Right renal cortex interstitium (tissue), 3 donors: ENCODE results near the gene UBA5. TPM values are rescaled to one million over a fixed set of nuclear protein-coding genes. Genes with fewer than 3 reads are reported as not detected.
A peak's percentile ranks its signal among the peaks of the same experiment; 100 is the strongest.
"Not testable (repeated sequence)": the region's sequence is repeated elsewhere in the genome, so short reads cannot be mapped to it uniquely, and the experiment has no call there.

Experiments used
- DNase-seq, 3 donors: peaks; one replicate each; pipeline ENCODE4 v3.0.0-alpha.2; 2013; ENCODE audit warnings: low read depth in 3 of 3, low spot score in 2 of 3
- polyA plus RNA-seq, 3 donors: library from polyadenylated mRNA; unstranded; fragments of 120-200 nt; gene quantifications; one replicate each; pipeline ENCODE4 v1.2.1, GENCODE V29; 2013; ENCODE audit not compliant: insufficient read length in 3 of 3

The UBA5 gene
- polyA plus RNA-seq = 10 to 100 TPM; 60.2 to 66.7 (median 64.1) TPM

DNA sequence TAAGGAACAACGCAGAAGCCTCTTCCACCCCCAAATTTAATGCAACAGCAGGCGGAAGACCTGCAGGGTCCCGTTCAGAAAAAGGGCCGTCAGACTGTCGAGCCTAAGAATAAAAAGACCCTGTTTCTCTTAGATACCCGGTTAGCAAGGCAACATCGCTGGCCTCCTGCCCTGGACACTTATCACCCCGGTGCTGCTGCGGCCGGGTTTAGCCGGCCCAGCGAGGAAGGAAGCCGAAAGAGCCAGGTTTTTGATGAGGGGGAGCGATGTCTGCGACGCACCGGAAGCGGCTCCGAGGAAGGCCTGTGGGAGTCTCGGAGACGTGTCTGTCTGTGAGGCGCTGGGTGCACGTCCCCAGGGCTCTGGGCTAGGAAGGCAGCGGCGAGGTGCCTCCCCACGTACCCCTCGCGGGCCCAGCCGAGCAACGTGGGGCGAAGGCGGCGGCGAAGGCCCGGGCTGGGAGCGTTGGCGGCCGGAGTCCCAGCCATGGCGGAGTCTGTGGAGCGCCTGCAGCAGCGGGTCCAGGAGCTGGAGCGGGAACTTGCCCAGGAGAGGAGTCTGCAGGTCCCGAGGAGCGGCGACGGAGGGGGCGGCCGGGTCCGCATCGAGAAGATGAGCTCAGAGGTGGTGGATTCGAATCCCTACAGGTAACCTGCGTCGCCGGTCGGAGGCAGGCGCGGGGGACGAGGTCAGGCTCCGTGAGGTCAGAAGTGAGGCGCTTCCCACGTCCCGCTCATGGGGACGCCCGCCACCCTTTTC lies at the start of gene UBA5:
Gene UBA5, plus strand, starts transcription at position 278 of the 759 bp plus-strand sequence. Its CDS starts 209 bp downstream, at position 487.
- DNase-seq = peak in 2 of 3 donors; percentile 64 to 83

DNA sequence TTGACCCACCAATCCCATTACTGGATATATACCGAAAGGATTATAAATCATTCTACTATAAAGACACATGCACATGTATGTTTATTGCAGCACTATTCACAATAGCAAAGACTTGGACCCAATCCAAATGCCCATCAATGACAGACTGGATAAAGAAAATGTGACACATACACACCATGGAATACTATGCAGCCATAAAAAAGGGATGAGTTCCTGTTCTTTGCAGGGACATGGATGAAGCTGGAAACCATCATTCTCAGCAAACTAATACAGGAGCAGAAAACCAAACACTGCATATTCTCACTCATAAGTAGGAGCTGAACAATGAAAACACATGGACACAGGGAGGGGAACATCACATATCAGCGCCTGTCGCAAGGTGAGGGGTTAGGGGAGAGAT lies 44.8 kb upstream of the UBA5 start:
- DNase-seq = not testable (repeated sequence)

DNA sequence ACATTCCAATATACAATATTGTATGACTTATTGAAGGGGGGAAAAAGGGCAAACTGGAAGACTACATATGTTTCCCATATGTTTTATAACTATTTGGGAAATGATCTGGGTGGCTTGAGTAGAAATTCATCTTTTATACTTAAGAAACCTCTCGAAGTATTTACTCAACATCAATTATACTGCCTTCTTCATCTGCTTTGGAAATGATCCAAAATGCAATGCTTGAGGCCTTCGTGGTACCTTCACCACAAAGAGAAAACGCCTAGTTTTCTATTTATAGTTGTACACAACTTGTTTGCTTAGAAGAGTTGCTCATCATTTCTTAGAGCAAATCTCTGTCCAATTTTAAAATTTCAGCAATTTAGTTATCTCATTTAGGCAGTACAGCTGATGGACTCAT lies 44.2 kb upstream of the UBA5 start:
- DNase-seq = no peak

DNA sequence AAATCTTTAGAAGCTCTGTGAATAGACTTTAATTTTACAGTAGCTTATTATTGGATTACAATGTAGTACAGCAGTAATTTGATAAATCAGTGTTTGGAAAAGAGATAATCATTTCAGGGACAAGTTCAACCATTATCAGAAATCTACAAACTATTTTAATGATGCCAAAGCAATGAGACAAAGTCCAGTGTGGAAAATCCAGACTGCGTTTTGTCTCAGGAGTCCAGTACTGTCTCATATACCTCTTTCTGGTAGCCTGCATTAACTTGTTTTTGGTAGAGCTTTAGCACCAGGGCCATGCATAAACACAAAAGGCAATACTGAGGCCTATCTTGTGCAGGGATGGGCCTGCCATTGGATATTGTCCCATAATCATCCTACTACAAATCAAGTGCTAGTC lies 43.3 kb upstream of the UBA5 start:
- no peak for DNase-seq

DNA sequence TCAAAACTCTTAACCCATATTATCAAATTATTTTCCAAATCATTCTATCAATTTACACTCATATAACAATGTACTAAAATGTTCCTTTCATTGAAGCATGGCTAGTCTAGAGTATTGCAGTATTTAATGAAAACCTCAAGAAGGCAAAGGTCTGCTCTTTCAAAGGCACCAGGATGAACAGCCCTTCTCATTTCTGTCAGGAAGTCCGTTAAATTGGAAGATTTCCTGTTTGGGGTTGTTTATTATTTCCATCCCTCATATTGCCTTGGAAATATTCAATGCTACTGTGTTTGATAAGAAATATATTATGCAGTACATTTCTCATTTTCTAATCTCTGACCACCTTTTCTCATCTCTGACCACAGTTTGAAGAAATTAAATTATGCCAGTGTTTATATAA lies 38.0 kb upstream of the UBA5 start:
- DNase-seq = no peak

DNA sequence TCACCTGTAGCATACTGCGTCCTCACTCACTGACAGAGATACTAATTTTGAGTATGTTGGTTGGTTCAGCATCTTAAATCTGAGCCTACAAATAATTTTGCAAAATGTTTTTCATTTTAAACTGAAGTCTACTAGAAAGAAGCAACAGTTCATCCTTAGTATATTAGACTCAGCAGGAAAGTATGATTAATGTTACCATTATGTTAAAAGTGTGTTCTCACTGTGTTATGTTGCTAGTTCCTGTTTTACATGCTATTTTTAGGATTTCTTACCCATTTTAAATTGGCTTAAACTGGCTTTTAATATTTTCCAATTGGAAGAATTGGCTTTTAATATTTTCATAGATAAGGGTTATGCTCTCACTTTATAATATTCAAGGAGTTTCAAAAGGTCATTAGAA lies 37.4 kb upstream of the UBA5 start:
- no peak for DNase-seq

DNA sequence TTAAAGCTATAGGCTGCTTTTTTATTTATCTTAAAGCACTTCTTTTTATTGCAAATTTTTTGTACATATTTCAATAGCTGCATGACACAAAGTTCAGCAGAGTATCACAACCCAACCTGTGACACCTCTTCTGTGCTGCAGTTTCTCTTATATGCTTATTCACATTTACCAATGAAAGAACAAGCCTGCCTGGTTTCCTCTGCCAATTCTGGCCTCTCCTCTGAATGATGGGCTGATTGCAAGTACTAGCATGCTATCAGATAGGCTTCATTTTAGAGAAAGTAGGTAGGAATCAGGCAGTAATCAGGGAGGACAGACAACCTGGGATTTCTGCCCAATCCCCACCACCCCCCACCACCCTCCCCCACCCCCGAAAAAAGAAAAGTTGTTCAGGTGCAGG lies 36.5 kb upstream of the UBA5 start:
- DNase-seq = no peak

DNA sequence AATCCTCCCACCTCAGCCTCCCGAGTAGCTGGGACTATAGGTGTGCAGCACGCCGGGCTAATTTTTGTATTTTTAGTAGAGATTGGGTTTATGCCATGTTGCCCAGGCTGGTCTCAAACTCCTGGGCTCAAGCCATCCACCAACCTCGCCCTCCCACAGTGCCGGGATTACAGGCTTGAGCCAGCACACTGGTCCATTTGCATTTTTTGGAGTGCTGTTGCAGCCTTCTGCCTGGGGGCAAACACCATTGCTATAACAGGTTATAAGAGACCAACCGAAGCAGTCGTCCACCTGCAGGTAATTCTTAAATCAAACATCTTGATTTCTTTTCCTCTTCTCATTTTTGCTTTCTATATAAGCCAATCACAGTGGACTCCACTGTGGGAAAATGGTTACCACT lies 35.3 kb upstream of the UBA5 start:
- no peak for DNase-seq

DNA sequence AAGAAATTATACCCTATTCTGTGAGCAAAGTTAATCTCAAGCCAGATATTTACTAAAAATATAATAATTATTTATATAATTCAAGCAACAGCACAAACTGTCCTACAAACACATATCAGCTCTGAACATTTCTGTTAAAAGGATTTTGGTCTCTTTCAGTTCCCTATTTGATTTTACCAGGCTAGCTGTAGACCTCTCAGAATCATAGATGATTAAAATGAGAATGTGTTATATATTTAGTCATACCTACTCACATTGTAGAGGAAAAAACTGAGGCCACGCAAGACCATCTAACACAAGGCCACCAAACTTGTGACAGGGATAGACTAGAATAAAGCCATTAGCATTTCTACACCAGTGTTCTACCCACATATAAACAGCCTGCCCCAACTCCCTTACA lies 34.5 kb upstream of the UBA5 start:
- no peak for DNase-seq

DNA sequence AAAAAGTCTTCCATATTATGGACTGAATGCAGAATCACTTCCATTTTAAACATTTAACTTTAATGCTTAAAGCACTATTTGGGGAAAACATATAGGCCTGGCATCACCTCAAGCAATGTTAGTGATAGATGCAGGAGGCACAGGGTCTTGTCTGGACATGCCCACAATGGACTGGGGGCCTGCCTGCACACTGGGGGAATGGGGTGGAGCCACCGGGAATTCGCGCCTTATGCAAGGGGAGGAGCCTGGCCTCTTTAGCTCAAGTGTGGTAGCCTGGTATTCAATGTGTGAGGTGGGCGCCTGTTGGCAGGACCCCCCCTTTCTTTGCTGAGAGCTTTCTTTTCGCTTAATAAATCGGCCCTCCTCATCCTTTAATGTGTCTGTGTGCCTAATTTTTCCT lies 33.2 kb upstream of the UBA5 start:
- no peak for DNase-seq

DNA sequence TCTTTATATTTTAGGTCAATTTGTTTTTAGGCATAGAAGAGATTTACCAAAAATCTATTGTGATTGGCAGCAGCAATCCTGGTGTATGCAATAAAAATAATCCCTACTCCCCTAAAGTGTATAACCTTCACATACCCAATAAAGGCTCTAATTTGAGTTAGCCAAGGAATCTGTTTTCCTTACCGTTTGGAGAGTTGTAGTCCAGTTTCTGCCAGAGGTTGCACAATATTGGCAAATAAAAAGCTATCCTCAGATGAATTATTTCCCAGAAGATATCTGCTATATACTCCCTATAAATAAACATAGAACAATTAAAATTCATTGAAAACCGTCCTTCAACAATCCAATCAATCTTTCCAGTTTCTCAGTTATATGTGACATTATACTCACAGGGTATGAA lies 32.0 kb upstream of the UBA5 start:
- DNase-seq = no peak

DNA sequence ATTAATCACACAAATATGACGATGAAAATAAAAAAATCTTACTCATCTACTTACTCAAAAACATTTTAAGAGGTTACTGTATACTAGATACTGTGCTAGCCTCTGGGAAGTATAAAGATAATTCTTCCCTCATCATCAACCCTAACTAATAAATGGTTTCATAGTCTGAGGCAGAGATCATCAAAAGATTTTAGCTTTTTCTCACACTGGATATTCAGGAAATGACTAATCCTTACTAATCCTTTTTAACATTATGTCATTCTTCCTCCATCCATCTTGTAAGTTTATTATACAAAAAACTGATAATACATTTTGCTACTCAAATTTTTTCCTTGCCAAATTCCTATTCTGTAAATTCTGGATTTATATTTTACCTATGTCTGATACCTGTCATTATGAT lies 30.2 kb upstream of the UBA5 start:
- DNase-seq = no peak

DNA sequence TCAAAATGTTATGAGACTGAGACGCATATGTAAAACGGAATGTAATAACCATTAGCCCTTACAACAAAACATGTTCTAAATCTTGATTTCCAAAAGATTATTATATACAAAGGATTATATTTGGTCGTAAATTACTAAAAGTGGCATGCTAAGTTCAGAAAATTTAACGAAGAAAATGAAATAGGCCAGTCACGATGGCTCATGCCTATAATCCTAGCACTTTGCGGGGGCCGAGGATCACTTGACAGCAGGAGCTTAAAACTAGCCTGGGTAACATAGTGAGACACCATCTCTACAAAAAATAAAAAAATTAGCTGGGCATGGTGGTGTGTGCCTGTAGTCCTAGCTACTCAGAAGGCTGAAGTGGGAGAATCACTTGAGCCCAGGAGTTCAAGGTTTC lies 29.5 kb upstream of the UBA5 start:
- DNase-seq = no peak

DNA sequence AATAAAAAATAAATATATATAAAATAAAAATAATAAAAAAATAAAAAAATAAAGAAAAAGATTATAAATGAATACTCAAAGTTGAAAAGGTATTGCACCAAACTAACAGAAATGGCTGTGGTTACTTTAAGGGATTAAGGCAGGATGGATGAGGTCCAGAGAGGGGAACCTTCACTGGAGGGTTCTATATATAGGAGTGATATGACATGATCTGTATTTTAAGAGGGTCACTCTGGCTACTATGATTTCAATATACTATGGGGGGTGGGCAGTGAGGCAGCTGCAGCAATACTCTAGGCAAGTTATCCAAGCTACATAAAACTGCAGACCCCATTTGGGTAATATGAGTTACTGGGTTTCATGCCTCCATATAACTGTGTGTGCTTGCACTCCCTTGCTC lies 25.1 kb upstream of the UBA5 start:
- DNase-seq = no peak

DNA sequence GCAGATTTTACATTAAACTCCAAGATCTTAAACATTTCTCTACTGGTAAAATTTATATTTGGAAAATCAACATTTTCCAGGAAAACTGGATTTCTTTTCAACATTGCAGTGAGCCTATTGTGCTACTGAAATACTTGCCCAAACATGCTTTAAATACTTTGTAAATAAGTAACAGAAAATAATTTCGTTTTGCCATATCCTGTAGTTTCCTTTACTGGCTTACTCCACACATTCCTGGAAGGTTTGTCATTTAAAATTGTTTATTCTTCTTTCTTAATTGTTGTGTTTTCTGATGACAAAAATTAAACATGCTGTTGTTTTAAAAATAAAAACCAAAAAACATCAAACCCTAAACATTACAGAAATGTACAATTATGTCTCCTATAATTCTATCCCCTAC lies 22.5 kb upstream of the UBA5 start:
- no peak for DNase-seq

DNA sequence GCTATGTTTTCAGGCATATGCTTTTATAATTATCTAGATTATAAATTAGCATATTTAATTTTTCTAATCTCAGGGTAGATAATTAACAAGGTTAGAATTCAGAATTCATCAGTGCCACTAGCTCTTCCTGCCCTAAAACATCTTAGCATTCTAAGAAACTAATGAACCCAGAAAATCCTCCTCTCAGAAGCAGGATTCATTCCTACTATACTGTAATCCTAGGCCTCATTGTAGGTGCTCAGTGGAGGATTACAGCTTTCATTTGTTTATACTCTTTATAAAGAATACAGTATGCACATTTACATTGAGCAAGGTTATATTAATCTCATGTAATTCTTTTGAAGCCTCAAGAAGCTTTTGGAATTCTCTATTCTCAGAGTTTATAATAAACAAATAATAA lies 21.4 kb upstream of the UBA5 start:
- DNase-seq = no peak

DNA sequence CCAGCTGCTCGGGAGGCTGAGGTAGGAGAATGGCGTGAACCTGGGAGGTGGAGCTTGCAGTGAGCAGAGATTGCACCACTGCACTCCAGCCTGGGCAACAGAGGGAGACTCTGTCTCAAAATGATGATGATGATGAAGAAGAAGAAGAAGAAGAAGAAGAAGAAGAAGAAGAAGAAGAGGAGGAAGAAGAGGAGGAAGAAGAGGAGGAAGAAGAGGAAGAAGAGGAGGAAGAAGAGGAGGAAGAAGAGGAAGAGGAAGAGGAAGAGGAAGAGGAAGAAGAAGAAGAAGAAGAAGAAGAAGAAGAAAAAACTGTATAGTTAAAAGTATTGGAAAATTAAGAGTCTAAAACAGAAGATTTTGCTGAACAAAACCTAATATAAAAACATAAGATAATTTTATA lies 18.7 kb upstream of the UBA5 start:
- not testable (repeated sequence) for DNase-seq

DNA sequence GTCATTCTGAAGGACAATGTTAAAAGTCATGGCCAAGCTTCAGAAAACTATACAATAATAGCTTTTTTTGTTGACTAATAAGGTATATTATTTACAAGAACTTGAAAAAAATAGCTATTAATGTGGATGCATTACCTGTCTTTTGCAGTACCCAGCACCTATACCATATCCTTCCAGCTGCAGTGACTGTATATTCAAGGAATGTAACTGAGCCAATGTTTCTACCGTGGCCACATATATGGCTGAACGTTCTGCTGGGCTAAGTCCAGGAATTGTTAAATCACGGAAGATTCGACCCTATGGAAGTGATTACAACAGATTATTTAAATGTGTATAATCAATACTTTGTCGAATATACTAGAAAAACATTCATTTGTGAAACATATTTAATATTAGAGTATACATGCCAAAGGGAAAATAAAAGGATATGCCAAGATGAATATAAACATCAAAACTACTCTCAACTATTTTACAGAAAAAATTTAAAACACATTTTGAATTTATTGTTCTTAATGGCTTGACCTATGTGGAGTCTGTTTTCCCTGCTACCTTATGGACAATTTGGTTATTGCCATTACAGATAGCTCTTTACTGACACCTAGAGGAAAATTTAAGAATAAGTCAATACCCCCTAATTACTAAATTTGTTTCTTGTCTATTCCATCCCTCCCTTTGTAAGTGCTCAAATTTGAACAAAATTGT lies 18.1 kb upstream of the UBA5 start:
- DNase-seq = no peak

DNA sequence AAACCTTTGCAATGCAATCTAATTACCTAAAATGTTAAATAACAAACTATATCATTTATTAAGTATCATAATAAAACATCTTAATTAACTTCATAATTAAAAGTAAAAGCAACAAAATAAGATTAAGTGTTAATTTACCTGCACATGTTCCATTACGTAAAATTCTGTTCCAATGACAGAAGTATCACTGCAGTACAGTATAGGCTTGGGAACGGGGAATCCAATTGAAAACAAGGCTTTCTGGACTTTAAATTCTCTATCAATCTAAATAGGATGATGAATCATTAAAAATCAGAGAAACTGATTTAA lies 17.6 kb upstream of the UBA5 start:
- no peak for DNase-seq

DNA sequence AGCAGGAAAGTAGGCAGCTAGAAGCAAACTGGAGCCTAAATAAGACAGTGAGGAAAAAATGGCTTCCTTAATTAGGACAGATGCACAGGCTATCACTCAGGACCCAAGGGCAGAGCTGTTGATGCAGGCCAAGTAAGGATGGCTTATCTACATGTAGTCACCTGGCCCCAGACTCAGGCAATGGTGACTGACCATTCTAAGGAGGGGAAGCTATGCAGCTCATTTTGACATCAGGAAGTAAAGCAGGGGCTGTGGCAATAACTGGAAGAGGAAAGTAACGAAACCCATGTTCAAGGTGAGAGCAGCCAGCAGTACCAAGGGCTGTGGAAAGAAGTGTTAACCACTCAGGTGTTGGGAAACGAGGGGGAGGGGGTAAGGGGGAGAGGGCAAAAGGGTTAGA lies 16.8 kb upstream of the UBA5 start:
- no peak for DNase-seq

DNA sequence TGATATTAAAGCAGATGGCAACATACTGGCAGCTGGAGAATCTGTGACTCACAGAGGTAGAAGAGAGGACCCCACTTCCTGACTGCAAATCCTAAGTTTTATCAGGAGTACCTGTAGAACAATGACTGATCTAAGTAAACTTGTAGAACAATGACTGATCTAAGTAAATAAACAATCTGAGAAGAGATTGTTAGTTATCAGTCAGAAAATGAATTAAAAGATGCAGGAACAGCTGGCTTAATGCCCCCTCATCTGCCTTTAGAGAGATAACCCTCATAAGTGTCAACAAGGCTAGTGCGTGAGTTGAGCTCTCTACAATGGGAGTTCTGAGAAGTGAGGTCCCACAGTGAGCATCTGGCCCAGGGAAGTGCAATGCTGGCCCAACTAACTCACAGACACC lies 15.1 kb upstream of the UBA5 start:
- DNase-seq = no peak

DNA sequence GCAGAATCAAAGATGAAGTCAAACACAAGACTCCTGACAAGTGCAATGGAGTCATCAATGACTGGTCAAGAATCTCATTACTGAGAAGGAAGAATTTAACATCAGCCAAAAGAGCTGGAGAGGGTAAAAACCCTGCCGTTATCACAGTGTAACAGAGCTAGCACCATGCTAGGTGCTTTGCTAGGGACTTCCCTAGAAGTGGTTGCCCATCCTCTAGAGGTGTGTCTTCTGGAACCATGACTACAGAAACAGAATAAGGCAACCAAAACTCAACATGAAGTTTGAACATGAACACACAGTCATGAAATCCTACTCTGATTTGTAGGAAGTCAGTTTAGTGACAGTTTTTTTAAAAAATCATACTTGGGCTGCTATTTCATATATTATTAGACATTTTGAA lies 10.0 kb upstream of the UBA5 start:
- DNase-seq = no peak
